Brain microvascular endothelial cell (primary cell): ENCODE measurements around the gene ANKRD49.

Experiments
- DNase-seq: peaks from one replicate; pipeline ENCODE4 v3.0.0-alpha.2; 2020
- H3K27ac ChIP-seq: fragments of 250-450 bp; sonication (Bioruptor Pico); 2 replicates; pipeline ENCODE4 v1.5.1; 2020; ENCODE audit warnings: mild to moderate bottlenecking, moderate library complexity
- H3K27me3 ChIP-seq: fragments of 250-450 bp; sonication (Bioruptor Pico); replicated peaks from 2 replicates; pipeline ENCODE4 v1.5.1; 2020; ENCODE audit warnings: mild to moderate bottlenecking
- H3K36me3 ChIP-seq: fragments of 250-450 bp; sonication (Bioruptor Pico); replicated peaks from 2 replicates; pipeline ENCODE4 v1.5.1; 2020; ENCODE audit warnings: mild to moderate bottlenecking
- H3K4me3 ChIP-seq: 2 replicates; pipeline ENCODE4 v1.5.1; 2011; ENCODE audit warnings: low read depth, mild to moderate bottlenecking, control low read depth, low read length, moderate library complexity
- CTCF ChIP-seq: IDR thresholded peaks from 2 replicates; pipeline ENCODE4 v1.5.1; 2011; ENCODE audit warnings: low read depth, mild to moderate bottlenecking, moderate library complexity, low read length, control low read depth, inconsistent platforms; ENCODE audit errors: missing control alignments
- in situ Hi-C: cut with HindIII; loops from 2 replicates; pipeline ENCODE4 v1.10.0; 2017; ENCODE audit warnings: low sequenced_read_pairs, low pct_ligation_motif_present

ANKRD49 gene

GRCh38 chr11:94511932-94512781, 18.4 kb downstream of the ANKRD49 start, which contains the start of gene C11orf97:
Gene C11orf97, plus strand, starts transcription at chr11:94512461. Its CDS starts 68 bp downstream, at chr11:94512529.
- in situ Hi-C loops, result no loop called here
- no peak for TF ChIP-seq CTCF
- no peaks in the 10 kb centered on the region for H3K27me3 ChIP-seq
- peak within 1 kb of the TSS; percentile 60 for H3K4me3 ChIP-seq
- H3K36me3 ChIP-seq, result no peaks in the 10 kb centered on the region
- H3K27ac ChIP-seq, result no peak within 1 kb of the TSS
- DNase-seq, result peak; percentile 45

GRCh38 chr11:94513091-94513490, 19.3 kb downstream of the ANKRD49 start:
- H3K27ac ChIP-seq, result no peak overlapping the region
- no peaks in the 10 kb centered on the region for H3K36me3 ChIP-seq
- DNase-seq, result no peak
- TF ChIP-seq CTCF, result no peak
- no peaks in the 10 kb centered on the region for H3K27me3 ChIP-seq
- in situ Hi-C loops, result no loop called here
- H3K4me3 ChIP-seq, result no peak overlapping the region

- Histone ChIP-seq H3K4me3 (no peak overlapping the region), H3K36me3 (no peaks in the 10 kb centered on the region), H3K27ac (no peak overlapping the region), H3K27me3 (no peaks in the 10 kb centered on the region)
- in situ Hi-C loops, result no loop called here
- TF ChIP-seq CTCF, result no peak
- no peak for DNase-seq
Observed at GRCh38 chr11:94515398-94515797, 21.6 kb downstream of the ANKRD49 start.

GRCh38 chr11:94516725-94517124, 22.9 kb downstream of the ANKRD49 start:
- TF ChIP-seq CTCF, result no peak
- no peak overlapping the region for H3K27ac ChIP-seq
- in situ Hi-C loops, result no loop called here
- no peak for DNase-seq
- H3K27me3 ChIP-seq, result no peaks in the 10 kb centered on the region
- H3K36me3 ChIP-seq, result no peaks in the 10 kb centered on the region
- H3K4me3 ChIP-seq, result no peak overlapping the region

- in situ Hi-C loops, result no loop called here
- H3K36me3 ChIP-seq, result no peaks in the 10 kb centered on the region
Observed at GRCh38 chr11:94518300-94518699, 24.5 kb downstream of the ANKRD49 start.

More at GRCh38 chr11:94518300-94518699, 24.5 kb downstream of the ANKRD49 start:
- Histone ChIP-seq H3K27me3 (no peaks in the 10 kb centered on the region), H3K4me3 (no peak overlapping the region), H3K27ac (no peak overlapping the region)
- no peak for DNase-seq
- no peak for TF ChIP-seq CTCF
